Pancreas (tissue), 10 donors: ENCODE data around the gene KRT7. TPM values are rescaled to one million over a fixed set of nuclear protein-coding genes. Genes with fewer than 3 reads are reported as not detected.

Experiments used
- ATAC-seq, 4 donors: fragments of 200-7000 bp; cut with Tn5 transposase; one replicate each; pipeline versions ENCODE4 v1.8.0 to v1.9.1; 2020; ENCODE audit warnings: mild to moderate bottlenecking in 4 of 4, moderate library complexity in 4 of 4
- DNase-seq, 6 donors: peaks; one replicate each; pipeline ENCODE4 v3.0.0-alpha.2; 2020
- FAIRE-seq: peaks from 2 replicates; lab custom pipeline; 2012; peaks lifted over from hg19 to GRCh38; lab: Jason Lieb, UNC
- H3K27ac ChIP-seq, 4 donors: fragments of 200-600 bp; sonication (generic); 1 replicate in 3 of 4; 2 replicates in 1 of 4; pipeline versions ENCODE4 v1.5.0 to v1.8.0; 2020
- H3K27me3 ChIP-seq, 4 donors: fragments of 200-600 bp; one replicate each; pipeline ENCODE4 v1.8.0; 2021
- H3K36me3 ChIP-seq, 3 donors: fragments of 200-600 bp; sonication (generic) in 1 of 3; one replicate each; pipeline versions ENCODE4 v1.5.0 to v1.8.0; 2020 to 2021
- H3K4me1 ChIP-seq, 3 donors: fragments of 200-600 bp; one replicate each; pipeline ENCODE4 v1.8.0; 2021
- H3K4me3 ChIP-seq, 4 donors: fragments of 200-600 bp; sonication (generic) in 2 of 4; one replicate each; pipeline versions ENCODE4 v1.5.0 to v1.8.0; 2020 to 2021
- H3K9me3 ChIP-seq, 4 donors: fragments of 200-600 bp; one replicate each; pipeline ENCODE4 v1.8.0; 2021
- CTCF ChIP-seq, 4 donors: fragments of 200-600 bp; sonication (generic) in 3 of 4; IDR thresholded peaks; one replicate each; pipeline versions ENCODE4 v1.5.0 to v1.8.0; 2021; ENCODE audit warnings: antibody characterized with exemption in 4 of 4
- WGBS, 2 donors: extraction: QIAGEN DNeasy Blood & Tissue Kit; methylation state at CpG; one replicate each; pipeline ENCODE4 v1.1.7; 2013; 5-methylcytosine and 5-hydroxymethylcytosine counted together
- intact Hi-C, 3 donors: fragments of 100-400 bp; cut with DNase I; formaldehyde crosslinking; loops; one replicate each; pipeline versions ENCODE4 v1.11.1 to v1.14.2; 2022
- polyA plus RNA-seq, 2 donors: library from polyadenylated mRNA; stranded (reverse); fragments of 200-250 nt; gene quantifications; one replicate each; pipeline ENCODE4 v1.2.3, GENCODE V29; 2013
- total RNA-seq, 6 donors: library from RNA; stranded (reverse); fragmentation: NEBNext Ultra II Directional in 4 of 6; extraction: Animal tissue kit (Norgen Biotek cat#: 25700) in 4 of 6; gene quantifications; one replicate each; pipeline versions ENCODE4 v1.2.1 to v1.2.4, GENCODE V29; 2021 to 2023
- donor health status: healthy with polysubstance abuse.
- donor health status: DM: no; HTN: no; CAD: no; lungs with moderate emphysema.
- donor health status: DM: no; HTN: no; CAD: no.
- donor health status: control.
- donor health status: control.
- donor health status: Bipolar disorder and iron deficiency.
- donor health status: DM: yes; HTN: yes; CAD: no.
- donor health status: DM: no; HTN: no; CAD: no.
- donor health status: DM: no; HTN: no; CAD: no.
- donor health status: DM: yes; HTN: yes; CAD: no.

Gene KRT7
- total and polyA plus RNA-seq, 8 donors, result 57.5 to 336 (median 116) TPM

- 89 to 93% methylated on average over 7 of the region's 7 CpGs for WGBS, 2 donors
- FAIRE-seq, result no peak
- TF ChIP-seq CTCF (IDR thresholded peaks at IDR 0.05), result no peak
- Histone ChIP-seq H3K4me3 (no peak overlapping the region), H3K9me3 (no peaks in the 10 kb centered on the region), H3K4me1 (peaks cover 0 to 13% (median 0%) of the 10 kb centered on the region in 3 donors), H3K27ac (no peak overlapping the region), H3K36me3 (no peaks in the 10 kb centered on the region), H3K27me3 (no peaks in the 10 kb centered on the region)
- no peak for ATAC-seq
- intact Hi-C loops, result no loop called here
- no peak for DNase-seq
Measured at GRCh38 chr12:52263761-52264434, 30.9 kb downstream of the KRT7 start.

GRCh38 chr12:52264435-52264825, 31.4 kb downstream of the KRT7 start:
- Histone ChIP-seq H3K36me3 (no peaks in the 10 kb centered on the region), H3K27ac (no peak overlapping the region), H3K9me3 (no peaks in the 10 kb centered on the region), H3K4me1 (peaks cover 0 to 13% (median 0%) of the 10 kb centered on the region in 3 donors), H3K27me3 (no peaks in the 10 kb centered on the region), H3K4me3 (no peak overlapping the region)
- intact Hi-C loops, result no loop called here
- TF ChIP-seq CTCF (IDR thresholded peaks at IDR 0.05), result no peak
- FAIRE-seq (no peak), DNase-seq (no peak), ATAC-seq (no peak)
- 85 to 91% methylated on average over 2 of the region's 2 CpGs for WGBS, 2 donors

- H3K27me3 ChIP-seq, result no peaks in the 10 kb centered on the region
- ATAC-seq, result peak; percentile 51 to 78 (median 72)
- H3K9me3 ChIP-seq, result no peaks in the 10 kb centered on the region
- H3K4me1 ChIP-seq, result peaks cover 0 to 8% (median 0%) of the 10 kb centered on the region in 3 donors
- H3K27ac ChIP-seq, result no peak overlapping the region
- 38% methylated on average over 2 of the region's 2 CpGs for WGBS, 2 donors
- H3K36me3 ChIP-seq, result no peaks in the 10 kb centered on the region
- H3K4me3 ChIP-seq, result no peak overlapping the region
- TF ChIP-seq CTCF (IDR thresholded peaks at IDR 0.05), result no peak
- intact Hi-C loops, result no loop called here
- FAIRE-seq, result no peak
- peak in 5 of 6 donors; percentile 45 to 84 (median 81) for DNase-seq
Measured at GRCh38 chr12:52266514-52266913, 33.5 kb downstream of the KRT7 start.

GRCh38 chr12:52267266-52267665, 34.2 kb downstream of the KRT7 start:
- intact Hi-C loops, result no loop called here
- 96 to 97% methylated on average over 3 of the region's 3 CpGs for WGBS, 2 donors
- DNase-seq (peak in 1 of 6 donors; percentile 4), ATAC-seq (no peak), FAIRE-seq (no peak)
- TF ChIP-seq CTCF (IDR thresholded peaks at IDR 0.05), result no peak
- H3K36me3 ChIP-seq, result no peaks in the 10 kb centered on the region
- no peaks in the 10 kb centered on the region for H3K9me3 ChIP-seq
- H3K4me3 ChIP-seq, result no peak overlapping the region
- H3K27ac ChIP-seq, result no peak overlapping the region
- no peaks in the 10 kb centered on the region for H3K27me3 ChIP-seq
- H3K4me1 ChIP-seq, result peaks cover 0 to 8% (median 0%) of the 10 kb centered on the region in 3 donors

- no peak overlapping the region for H3K27ac ChIP-seq
Measured at GRCh38 chr12:52267699-52268098, 34.7 kb downstream of the KRT7 start.

More at GRCh38 chr12:52267699-52268098, 34.7 kb downstream of the KRT7 start:
- FAIRE-seq (no peak), DNase-seq (no peak), ATAC-seq (no peak)
- Histone ChIP-seq H3K27me3 (no peaks in the 10 kb centered on the region), H3K4me1 (peaks cover 0 to 8% (median 0%) of the 10 kb centered on the region in 3 donors), H3K36me3 (no peaks in the 10 kb centered on the region), H3K9me3 (no peaks in the 10 kb centered on the region), H3K4me3 (no peak overlapping the region)
- TF ChIP-seq CTCF (IDR thresholded peaks at IDR 0.05), result no peak
- intact Hi-C loops, result no loop called here
- WGBS, 2 donors, result 87 to 93% methylated on average over 3 of the region's 3 CpGs
